NCI-H128 (cell line): ENCODE measurements around the gene EEIG2.
"Not testable (repeated sequence)": the region's sequence is repeated elsewhere in the genome, so short reads cannot be mapped to it uniquely, and the experiment has no call there.

Experiments
- DNase-seq: peaks from one replicate; lab custom pipeline; 2025; ENCODE audit not compliant: unreplicated experiment; lab: John Stamatoyannopoulos, UW

EEIG2 gene

DNA sequence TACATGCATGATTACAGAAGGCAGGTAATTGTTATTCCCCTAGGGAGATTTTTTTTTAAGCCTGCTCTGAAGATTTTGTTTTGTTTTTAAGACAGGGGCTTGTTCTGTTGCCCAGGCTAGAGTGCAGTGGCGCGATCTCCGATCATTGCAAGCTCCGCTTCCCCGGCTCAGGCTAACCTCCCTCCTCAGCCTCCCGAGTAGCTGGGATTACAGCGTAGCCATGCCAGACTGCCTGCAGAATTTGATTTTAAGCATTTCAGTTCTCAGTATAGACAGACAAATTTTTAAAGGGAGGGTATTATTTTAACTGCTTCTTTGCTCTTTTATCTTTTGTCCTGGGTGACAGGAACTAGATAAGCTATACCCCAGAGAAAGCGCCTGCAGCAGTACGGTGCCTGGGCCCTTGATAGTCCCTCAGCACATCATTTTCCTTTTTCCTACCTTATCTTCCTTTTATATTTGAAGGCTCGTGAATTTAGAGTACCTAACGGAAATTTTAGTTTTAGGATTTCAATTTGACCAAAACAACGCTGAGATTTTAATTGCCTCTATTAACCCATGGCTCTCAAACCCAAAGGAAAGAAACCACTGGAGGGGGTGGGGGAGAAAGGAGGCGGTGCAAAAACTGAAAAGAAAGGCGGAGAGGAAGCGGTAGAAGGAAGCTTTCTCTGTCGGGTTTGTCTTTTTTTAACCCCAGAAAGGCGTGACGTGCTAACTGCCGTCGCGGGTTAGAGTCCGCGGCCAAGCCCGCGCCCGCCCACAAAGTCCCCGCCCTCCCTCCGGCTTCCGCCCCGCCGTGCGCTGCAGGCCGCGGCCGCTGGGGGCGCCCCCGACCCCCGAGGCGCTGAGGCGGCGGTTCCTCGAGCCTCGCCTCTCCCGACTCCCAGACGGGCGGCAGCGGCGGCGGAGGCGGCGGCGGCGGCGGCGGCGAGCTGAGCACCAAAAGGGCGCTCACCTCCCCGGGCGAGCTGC is at the start of gene EEIG2:
Gene EEIG2, plus strand, starts transcription at position 886 of the 972 bp plus-strand sequence. CDS start 329 bp downstream, outside the sequence.
- DNase-seq: peak; percentile 69

DNA sequence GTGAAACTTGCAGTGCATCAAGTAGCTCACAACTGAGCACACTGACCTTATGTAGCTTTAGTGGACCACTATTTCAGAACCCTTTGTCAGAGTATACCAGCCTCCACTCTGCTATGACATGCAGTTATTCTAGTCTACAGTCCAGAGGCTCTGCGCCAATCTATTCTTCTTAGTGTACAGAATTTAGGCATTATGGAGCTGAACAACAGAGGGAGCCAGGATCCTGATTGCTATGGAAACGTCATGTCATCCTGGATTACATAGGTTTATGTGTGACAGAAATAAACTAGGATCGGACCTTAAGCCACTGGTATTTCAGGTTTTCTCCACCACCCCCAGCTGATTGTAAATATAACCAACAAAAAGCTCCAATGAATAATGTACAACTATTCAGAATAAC is 48.1 kb upstream of the EEIG2 start:
- no peak for DNase-seq

DNA sequence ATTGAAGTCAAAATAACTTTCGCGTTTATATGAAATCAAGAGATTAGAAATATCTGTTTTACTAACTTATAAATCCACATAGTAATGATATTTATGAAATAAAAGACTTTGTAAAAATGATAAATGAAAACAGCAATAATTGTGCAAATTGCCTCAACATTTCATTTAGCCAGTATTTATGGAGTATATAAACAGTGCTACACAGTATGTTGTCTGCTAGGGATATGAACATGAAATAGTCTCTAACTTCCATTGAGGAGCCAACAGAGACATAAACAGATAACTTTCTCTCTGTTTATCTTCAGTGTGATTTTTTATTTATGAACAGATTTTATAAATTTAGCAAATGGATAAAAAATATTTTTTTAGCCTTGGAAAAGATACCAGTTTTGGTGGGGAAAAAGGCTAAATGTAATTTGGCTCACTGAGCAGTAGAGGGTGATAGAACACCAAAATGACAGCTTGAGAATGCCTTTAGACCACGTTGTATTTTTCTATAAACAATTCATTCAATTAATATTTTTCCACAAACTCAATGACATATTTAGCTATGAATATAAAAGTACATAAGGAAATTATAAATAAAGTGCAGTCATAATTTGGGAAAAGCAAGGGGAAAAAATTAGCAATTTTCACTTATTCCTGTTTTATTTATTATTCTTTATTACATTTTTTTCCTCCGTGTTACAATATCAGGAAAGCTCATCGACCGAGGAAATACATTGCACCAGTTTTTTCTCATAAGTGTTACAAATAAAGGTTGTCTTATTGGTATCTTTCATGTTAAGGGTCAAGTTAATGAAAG is 47.5 kb upstream of the EEIG2 start:
- no peak for DNase-seq

DNA sequence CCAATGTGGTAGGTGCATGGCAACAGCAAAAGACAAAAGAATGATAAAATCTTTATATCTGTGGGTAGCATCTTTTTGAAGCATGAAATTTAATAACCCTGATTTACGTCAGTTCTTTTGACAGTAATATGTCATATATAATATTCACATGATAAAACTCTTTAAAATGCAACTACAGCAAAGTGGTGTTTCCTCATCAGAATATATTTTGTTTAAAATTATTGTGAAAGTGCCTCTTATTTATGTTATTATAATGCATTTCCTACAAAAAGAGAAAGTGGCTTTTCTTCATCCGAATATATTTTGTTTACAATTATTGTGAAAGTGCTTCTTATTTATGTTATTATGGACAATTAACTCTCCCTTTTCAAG is 46.9 kb upstream of the EEIG2 start:
- DNase-seq: no peak

DNA sequence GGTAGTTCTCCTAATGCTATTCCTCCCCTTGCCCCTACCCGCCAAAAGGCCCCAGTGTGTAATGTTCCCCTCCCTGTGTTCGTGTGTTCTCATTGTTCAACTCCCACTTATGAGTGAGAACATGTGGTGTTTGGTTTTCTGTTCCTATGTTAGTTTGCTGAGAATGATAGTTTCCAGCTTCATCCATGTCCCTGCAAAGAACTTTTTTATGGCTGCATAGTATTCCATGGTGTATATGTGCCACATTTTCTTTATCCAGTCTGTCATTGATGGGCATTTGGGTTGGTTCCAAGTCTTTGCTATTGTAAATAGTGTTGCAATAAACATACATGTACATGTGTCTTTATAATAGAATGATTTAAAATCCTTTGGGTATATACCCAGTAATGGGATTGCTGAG is 46.0 kb upstream of the EEIG2 start:
- DNase-seq: not testable (repeated sequence)

DNA sequence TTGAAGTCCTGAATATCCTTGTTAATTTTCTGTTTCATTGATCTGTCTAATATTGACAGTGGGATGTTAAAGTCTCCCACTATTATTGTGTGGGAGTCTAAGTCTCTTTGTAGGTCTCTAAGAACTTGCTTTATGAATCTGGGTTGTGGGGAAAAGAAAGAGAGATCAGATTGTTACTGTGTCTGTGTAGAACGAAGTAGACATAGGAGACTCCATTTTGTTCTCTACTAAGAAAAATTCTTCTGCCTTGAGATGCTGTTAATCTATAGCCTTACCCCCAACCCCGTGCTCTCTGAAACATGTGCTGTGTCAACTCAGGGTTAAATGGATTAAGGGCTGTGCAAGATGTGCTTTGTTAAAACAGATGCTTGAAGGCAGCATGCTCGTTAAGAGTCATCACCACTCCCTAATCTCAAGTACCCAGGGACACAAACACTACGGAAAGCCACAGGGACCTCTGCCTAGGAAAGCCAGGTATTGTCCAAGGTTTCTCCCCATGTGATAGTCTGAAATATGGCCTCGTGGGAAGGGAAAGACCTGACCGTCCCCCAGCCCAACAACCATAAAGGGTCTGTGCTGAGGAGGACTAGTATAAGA is 42.5 kb upstream of the EEIG2 start:
- not testable (repeated sequence) for DNase-seq

DNA sequence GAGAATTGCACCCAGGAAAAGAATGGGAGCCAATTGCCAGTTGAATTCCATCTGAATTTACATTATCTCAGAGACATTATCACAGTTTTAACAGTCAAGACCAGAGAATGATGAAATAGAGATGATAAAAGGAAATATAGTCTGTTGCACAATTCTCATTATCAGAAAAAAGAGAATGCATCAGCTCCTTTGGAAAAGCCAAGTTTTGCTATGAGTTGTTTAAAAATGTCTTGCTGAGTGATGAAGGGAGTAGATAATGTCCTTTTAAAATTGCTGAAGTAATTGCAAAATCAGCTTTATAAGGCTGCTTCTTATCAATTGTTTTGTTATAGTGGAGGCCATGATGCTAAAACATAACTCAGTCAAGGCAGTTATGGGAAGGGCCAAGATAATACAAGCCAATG is 37.9 kb upstream of the EEIG2 start:
- DNase-seq: no peak

DNA sequence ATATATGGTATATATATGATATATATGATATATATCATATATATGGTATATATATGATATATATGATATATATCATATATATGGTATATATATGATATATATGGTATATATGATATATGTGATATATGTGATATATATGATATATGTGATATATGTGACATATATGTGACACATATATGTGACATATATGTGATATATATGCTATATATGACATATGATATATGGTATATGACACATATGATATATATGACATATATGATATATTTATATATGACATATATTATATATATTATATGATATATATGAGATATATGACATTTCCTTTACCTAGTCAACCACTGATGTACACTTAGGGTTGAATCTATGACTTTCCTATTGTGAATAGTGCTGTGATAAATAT is 36.1 kb upstream of the EEIG2 start:
- no peak for DNase-seq

DNA sequence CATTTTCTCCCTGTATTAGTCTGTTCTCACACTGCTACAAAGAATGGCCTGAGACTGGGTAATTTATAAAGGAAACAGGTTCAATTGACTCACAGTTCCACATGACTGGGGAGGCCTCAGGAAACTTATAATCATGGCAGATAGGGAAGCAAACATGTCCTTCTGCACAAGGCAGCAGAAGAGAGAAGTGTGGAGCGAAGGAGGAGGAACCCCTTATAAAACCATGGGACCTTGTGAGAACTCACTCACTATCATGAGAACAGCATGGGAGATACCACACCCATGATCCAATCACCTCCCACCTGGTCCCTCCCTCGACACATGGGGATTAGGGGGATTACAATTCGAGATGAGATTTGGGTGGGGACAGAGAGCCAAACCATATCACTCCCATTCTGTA is 35.2 kb upstream of the EEIG2 start:
- DNase-seq: no peak

DNA sequence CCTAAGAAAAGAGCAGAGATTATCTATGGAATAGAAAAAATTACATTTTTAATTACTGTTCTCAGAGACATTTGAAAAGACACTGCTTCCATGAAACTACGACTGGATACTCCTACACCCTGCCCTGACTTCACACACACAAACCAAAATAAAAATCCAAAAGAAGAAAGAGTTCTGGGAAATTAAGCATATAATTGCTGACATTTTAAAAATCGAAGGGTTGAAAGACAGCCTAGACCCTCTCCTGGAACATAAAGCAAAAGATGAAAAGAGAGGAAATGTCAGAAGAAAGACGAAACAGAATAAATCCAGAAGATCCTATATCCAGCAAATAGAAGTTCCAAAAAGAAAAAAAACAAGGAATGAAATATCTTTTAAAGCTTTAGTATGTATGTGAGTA is 32.8 kb upstream of the EEIG2 start:
- DNase-seq: no peak

DNA sequence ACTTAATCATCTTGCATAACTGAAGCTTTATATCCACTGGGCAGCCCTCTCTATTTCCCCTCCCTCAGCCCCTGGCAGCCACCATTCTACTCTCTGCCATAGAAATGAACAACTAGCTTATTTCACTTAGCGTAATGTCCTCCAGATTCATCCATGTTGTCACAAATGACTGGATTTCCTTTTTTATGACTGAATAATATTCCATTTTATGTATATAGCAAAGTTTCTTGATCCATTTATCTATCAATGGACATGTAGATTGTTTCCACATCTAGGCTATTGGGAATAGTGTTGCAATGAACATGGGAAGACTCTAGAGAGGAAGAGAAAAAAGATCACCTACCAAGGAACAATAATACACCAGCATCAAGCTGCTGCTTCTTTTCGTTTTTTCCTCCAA is 32.1 kb upstream of the EEIG2 start:
- DNase-seq: no peak

DNA sequence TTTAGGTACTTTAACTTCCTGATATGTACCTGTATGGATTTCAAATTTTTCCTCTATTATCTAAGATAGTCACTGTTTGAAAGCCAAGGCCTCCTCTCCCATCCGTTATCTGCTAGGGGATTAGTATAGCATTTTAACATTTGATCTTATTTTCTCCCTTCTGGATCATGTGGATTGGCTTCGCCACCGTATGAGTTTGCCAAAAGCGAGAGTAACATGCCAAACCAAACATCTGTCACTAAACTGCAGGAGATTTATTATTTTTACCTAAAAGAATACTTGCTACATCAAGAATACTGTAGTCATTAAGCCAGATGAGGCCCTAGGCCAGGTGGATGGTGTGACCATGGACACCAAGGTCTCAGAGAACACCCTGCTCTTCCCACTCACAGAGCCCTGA is 28.5 kb upstream of the EEIG2 start:
- no peak for DNase-seq

DNA sequence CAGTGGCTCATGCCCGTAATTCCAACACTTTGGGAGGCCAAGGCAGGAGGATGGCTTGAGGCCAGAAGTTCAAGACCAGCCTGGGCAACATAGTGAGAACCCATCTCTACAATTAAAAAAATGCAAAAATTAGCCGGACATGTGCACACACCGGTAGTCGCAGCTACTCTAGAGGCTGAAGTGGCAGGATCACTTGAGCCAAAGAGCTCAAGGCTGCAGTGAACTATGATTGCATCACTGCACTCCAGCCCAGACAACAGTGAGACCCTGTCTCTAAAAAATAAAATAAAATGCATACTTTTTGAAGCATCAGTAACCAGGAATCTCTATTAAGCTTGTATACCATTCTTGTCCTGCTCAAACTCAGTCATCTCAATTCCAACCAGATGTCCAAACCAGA is 27.2 kb upstream of the EEIG2 start:
- no peak for DNase-seq

DNA sequence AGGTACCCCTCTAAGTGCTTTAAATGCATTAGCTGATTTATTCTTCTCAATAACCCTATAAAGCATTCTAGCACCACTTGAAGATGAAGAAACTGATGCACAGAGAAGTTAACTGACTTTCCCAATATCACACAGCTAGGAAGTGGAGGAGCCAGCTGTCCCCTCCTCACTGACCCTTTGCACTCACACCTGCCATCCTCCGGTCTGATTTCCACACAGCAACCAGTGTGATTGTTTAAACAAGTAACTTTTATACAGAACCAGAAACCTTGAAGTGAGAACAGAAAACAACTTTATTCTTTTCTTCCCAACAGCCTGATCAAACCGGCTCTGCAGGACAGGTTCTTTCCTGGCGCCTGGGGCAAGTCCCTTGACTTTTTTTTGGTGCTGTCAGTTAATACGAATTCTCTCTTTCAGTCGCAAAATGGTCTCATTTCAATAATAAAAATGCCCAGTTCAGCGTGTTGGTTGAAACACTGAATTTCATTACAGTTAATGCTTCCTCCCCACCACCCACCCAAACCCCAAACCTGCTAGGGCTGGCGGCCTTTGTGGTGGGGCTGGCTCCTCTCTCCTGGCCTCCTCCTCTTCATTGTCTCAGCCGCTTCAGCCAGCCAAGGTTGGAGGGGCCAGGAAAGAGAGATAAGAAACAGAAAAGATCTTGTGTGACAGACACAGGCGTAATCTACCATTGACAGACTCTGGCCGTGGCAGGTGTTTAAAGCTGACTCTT is 26.4 kb upstream of the EEIG2 start:
- DNase-seq: no peak

DNA sequence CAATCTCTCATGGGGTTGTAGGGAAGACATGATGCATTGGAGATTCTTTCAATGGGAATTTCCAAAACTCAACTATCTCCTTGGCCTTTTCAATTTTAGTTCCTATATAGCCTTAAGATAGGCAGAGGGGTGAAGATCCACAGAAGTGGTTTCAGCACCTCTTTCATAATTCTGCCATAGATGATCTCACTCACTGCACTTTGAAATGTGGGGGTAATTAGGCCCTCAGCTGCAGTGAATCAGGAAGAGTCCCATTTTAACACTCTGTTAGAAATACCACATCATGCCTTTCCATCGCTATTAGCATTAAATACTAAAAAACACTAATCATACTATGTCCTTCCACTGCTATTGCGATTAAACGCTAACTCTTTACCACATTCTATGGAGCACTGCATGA is 25.1 kb upstream of the EEIG2 start:
- no peak for DNase-seq

DNA sequence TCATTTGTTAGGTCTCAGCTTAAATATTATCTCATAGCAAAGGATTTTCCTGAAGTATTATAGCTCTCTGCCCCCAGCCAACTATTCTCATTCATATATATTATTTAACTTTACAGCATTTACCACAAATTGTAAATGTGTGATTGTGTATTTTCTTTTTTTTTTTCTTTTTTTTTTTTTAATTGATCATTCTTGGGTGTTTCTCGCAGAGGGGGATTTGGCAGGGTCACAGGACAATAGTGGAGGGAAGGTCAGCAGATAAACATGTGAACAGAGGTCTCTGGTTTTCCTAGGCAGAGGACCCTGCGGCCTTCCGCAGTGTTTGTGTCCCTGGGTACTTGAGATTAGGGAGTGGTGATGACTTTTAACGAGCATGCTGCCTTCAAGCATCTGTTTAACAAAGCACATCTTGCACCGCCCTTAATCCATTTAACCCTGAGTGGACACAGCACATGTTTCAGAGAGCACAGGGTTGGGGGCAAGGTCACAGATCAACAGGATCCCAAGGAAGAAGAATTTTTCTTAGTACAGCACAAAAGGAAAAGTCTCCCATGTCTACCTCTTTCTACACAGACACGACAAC is 24.5 kb upstream of the EEIG2 start:
- DNase-seq: not testable (repeated sequence)

DNA sequence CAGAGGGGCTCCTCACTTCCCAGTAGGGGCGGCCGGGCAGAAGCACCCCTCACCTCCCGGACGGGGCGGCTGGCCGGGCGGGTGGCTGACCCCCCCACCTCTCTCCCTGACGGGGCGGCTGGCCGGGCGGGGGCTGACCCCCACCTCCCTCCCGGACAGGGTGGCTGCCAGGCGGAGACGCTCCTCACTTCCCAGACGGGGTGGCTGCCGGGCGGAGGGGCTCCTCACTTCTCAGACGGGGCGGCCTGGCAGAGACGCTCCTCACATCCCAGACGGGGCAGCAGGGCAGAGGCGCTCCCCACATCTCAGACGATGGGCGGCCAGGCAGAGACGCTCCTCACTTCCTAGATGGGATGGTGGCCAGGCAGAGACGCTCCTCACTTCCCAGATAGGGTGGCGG is 23.9 kb upstream of the EEIG2 start:
- DNase-seq: not testable (repeated sequence)

DNA sequence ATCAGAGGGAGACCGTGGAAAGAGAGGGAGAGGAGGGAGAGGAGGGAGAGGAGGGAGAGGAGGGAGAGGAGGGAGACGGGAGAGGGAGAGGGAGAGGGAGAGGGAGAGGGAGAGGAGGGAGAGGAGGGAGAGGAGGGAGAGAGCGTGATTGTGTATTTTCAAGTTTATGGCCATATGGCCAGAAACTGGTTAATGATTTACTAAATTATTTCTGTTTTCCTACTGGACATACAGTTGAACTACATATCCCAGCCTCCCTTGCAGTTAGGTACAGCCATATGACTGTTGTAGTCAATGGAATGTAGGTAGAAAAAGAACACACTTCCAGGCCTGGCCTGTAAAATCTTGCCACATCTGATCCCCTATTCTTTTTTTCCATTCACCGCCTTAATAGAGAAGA is 23.1 kb upstream of the EEIG2 start:
- DNase-seq: not testable (repeated sequence)

DNA sequence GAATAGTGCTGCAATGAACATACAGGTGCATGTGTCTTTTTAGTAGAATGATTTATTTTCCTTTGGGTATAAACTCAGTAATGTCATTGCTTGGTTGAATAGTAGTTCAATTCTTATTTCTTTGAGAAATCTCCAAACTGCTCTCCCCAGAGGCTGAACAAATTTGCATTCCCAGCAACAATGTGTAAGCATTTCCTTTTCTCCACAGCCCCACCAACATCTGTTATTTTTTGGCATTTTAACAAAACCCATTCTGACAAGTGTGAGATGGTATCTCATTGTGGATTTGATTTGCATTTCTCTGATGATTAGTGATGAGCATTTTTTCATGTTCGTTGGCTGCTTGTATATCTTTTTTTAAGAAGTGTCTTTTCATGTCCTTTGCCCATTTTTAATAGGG is 21.9 kb upstream of the EEIG2 start:
- no peak for DNase-seq

DNA sequence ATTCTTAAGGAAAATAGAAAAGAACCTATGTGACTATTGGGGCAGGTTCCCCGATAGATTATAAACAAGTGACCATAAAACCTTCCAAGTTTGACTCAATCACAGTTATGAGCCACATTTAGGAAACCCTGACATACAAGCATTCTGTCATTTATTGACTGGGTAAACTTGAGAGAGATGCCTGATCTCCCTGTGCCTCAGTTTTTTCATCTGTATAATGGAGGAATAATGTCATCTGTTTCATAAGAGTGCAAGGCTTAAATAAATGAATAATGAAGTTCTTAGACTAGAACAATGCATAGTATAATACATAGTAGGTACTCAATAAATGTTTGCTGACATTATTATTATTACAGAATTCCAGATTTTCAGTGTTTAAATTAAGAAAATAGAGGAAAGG is 18.9 kb upstream of the EEIG2 start:
- no peak for DNase-seq

DNA sequence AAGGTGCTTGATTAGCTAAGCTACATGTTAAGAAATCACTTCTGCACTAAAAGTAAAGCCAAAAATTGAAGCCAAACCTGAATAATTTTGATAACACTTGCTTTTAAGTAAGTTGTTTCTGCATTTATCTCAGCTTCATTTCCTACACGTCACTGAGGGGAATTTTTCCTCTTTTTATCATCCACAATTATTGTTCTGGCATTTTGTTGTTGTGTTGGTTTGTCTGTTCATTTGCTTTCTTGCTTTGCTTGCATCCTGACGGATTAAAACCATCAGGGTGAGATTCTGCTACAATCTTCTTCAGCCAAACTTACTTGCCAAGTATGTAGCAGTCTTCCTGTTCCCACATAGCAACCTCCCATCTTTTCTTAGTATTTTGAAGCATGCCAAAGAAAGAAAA is 18.0 kb upstream of the EEIG2 start:
- no peak for DNase-seq
